ENCODE measurements around the gene SMPD2. TPM values are rescaled to one million over a fixed set of nuclear protein-coding genes. Genes with fewer than 3 reads are reported as not detected.

The SMPD2 gene
- total RNA-seq, 4 donors from 2014 or later: 21.8 to 34.5 (median 28.1) TPM

DNA sequence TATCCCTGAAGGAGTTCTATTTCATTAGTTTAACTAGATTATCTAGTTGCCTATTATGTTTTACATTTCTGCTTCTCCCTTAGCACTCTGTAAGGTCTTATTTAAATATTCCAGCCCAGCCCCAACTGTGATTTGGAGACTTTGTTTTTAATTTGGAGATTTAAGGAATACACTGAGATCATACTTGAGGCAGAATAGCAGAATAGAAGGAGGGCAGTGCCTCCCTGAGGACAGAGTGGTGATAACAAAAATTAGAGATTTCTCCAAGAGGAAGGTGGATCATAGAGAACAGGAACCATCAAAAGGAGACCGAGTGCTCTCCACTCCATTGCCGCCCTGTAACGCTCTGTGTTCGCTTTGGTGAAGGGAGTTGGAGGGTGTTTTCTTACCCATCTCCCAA is 43.5 kb upstream of the SMPD2 start:
- H3K4me1 ChIP-seq: peaks cover under 1% of the 10 kb centered on the region
- H3K9me3 ChIP-seq: no peaks in the 10 kb centered on the region
- TF ChIP-seq POLR2AphosphoS5 (IDR thresholded peaks at IDR 0.05) (no peak), EP300 (IDR thresholded peaks at IDR 0.05) (no peak), POLR2A (IDR thresholded peaks at IDR 0.05) (no peak)
- TF ChIP-seq, protein P1, sequence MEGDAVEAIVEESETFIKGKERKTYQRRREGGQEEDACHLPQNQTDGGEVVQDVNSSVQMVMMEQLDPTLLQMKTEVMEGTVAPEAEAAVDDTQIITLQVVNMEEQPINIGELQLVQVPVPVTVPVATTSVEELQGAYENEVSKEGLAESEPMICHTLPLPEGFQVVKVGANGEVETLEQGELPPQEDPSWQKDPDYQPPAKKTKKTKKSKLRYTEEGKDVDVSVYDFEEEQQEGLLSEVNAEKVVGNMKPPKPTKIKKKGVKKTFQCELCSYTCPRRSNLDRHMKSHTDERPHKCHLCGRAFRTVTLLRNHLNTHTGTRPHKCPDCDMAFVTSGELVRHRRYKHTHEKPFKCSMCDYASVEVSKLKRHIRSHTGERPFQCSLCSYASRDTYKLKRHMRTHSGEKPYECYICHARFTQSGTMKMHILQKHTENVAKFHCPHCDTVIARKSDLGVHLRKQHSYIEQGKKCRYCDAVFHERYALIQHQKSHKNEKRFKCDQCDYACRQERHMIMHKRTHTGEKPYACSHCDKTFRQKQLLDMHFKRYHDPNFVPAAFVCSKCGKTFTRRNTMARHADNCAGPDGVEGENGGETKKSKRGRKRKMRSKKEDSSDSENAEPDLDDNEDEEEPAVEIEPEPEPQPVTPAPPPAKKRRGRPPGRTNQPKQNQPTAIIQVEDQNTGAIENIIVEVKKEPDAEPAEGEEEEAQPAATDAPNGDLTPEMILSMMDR (IDR thresholded peaks at IDR 0.05): peak; percentile 12 to 15
- H3K36me3 ChIP-seq: no peaks in the 10 kb centered on the region
- no peaks in the 10 kb centered on the region for H3K27me3 ChIP-seq
- 83% methylated on average over 4 of the region's 4 CpGs for WGBS
- no peak overlapping the region for H3K4me3 ChIP-seq
- no peak overlapping the region for H3K27ac ChIP-seq
- no peak for DNase-seq (ENCODE audit: low spot score in 2 of 2)

DNA sequence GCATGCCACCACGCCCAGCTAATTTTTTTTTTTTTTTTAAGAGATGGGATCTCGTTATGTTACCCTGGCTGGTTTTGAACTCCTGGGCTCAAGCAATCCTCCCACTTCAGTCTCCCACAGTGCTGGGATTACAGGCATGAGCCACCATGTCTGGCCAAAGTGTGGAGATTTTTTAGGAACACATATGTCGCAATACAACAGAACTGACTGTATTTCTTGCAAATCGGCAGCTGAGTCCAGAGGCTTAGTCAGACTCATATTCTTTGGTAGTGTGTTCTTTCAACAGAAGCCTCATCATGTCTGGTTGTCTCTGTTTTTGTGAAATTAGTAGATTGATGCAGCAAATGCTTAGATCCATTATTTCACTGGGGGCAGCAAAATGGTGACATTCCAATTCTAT is 34.3 kb upstream of the SMPD2 start:
- DNase-seq (ENCODE audit: low spot score in 2 of 2): no peak
- Histone ChIP-seq H3K36me3 (no peaks in the 10 kb centered on the region), H3K4me3 (no peak overlapping the region), H3K27ac (no peak overlapping the region), H3K27me3 (no peaks in the 10 kb centered on the region), H3K9me3 (no peaks in the 10 kb centered on the region), H3K4me1 (peaks cover 5% of the 10 kb centered on the region)
- no peak for TF ChIP-seq POLR2AphosphoS5 (IDR thresholded peaks at IDR 0.05)
- no peak for TF ChIP-seq EP300 (IDR thresholded peaks at IDR 0.05)
- TF ChIP-seq POLR2A (IDR thresholded peaks at IDR 0.05): no peak
- TF ChIP-seq, protein P1 (IDR thresholded peaks at IDR 0.05): no peak
- WGBS: 73% methylated on average over 4 of the region's 4 CpGs

DNA sequence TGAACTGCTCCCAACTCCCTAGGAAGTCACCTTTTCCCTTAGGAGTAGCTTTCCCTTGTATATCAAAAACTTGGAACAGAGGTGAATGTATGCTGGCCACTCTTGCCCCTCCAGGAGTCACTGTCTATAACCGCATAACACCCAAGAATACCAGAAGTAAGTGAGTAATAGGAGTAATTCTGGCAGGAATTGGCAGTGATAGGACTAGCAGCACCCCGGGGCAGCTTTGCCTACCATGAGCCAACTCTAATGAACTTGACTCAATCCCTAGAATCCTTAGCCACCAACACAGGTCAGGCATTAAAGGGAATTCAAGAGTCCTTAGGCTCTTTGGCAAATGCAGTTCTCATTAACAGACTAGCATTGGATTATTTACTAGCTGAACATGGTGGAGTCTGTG is 29.5 kb upstream of the SMPD2 start:
- DNase-seq (ENCODE audit: low spot score in 2 of 2): no peak
- Histone ChIP-seq H3K4me1 (no peaks in the 10 kb centered on the region), H3K4me3 (no peak overlapping the region), H3K36me3 (no peaks in the 10 kb centered on the region), H3K9me3 (no peaks in the 10 kb centered on the region), H3K27me3 (no peaks in the 10 kb centered on the region), H3K27ac (no peak overlapping the region)
- WGBS: 55% methylated on average over 2 of the region's 2 CpGs
- TF ChIP-seq POLR2AphosphoS5 (IDR thresholded peaks at IDR 0.05) (no peak), POLR2A (IDR thresholded peaks at IDR 0.05) (no peak)
- TF ChIP-seq, protein P1 (IDR thresholded peaks at IDR 0.05): no peak

DNA sequence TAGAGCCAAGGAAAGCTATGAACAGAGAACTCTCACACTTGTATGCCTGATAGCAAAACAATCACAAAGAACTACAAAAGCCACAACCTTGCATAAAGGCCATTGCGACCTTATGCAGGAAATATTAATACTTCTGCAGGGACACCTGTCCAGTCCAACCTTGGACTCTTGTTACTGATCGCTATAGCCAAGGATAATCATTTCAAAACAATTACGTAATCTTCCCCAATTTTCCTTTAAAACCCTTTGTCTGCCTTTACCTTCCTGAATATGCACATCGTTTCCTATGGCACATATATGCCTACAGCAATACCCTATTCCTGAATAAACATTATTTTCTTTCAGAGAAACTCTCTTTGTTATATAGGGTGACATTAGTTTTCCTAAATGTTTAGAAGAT is 22.9 kb upstream of the SMPD2 start:
- Histone ChIP-seq H3K27me3 (no peaks in the 10 kb centered on the region), H3K9me3 (no peaks in the 10 kb centered on the region), H3K4me3 (no peak overlapping the region), H3K36me3 (no peaks in the 10 kb centered on the region), H3K4me1 (no peaks in the 10 kb centered on the region), H3K27ac (no peak overlapping the region)
- TF ChIP-seq EP300 (IDR thresholded peaks at IDR 0.05) (no peak), POLR2AphosphoS5 (IDR thresholded peaks at IDR 0.05) (no peak), POLR2A (IDR thresholded peaks at IDR 0.05) (no peak)
- no peak for DNase-seq (ENCODE audit: low spot score in 2 of 2)
- 94% methylated on average over 4 of the region's 4 CpGs for WGBS

DNA sequence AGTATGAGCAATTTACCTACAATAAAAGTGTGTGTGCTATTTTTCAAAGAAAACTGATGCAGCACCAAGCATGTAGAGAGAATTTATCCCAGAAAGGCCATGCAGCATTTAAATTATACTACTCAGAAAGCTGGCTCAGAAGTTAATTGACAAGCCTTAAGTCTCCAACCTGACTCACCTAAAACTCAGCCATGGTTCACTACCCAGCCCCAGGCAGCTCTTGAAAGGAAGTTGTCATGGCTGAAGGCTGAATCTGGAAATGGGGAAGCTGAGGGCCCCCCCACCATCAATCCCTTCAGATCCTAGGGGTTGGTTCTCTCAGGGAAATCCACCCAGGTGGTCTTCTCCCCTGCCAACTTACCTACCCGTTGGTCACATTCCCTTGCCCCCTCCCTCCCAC is 19.8 kb upstream of the SMPD2 start:
- Histone ChIP-seq H3K4me3 (no peak overlapping the region), H3K4me1 (peaks cover 7% of the 10 kb centered on the region), H3K9me3 (no peaks in the 10 kb centered on the region), H3K27ac (no peak overlapping the region), H3K36me3 (no peaks in the 10 kb centered on the region), H3K27me3 (no peaks in the 10 kb centered on the region)
- 45% methylated on average over 1 of the region's 1 CpG for WGBS
- TF ChIP-seq EP300 (IDR thresholded peaks at IDR 0.05): no peak
- TF ChIP-seq, protein P1 (IDR thresholded peaks at IDR 0.05): no peak
- no peak for TF ChIP-seq POLR2A (IDR thresholded peaks at IDR 0.05)
- TF ChIP-seq POLR2AphosphoS5 (IDR thresholded peaks at IDR 0.05): no peak
- no peak for DNase-seq (ENCODE audit: low spot score in 2 of 2)

DNA sequence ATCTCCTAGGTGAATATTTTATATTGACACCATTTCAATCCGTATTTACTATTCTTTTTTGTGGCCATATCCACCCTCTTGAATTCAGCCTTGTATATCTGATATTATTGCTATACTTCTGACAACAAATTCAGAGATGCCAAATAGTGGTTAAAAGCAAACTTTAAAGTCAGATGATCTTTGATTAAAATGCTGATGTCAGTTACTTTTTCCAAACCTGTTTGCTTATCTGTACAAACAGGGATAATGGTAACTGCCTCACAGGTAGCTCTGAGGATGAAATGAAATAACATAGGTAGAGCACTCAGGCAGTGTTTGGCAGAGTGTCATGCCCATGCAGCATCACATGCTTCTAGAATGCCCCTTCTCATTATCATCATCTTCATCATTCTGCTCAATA is 19.3 kb upstream of the SMPD2 start:
- no peak for DNase-seq (ENCODE audit: low spot score in 2 of 2)
- peaks cover 7% of the 10 kb centered on the region for H3K4me1 ChIP-seq
- no peaks in the 10 kb centered on the region for H3K27me3 ChIP-seq
- H3K36me3 ChIP-seq: no peaks in the 10 kb centered on the region
- no peak overlapping the region for H3K27ac ChIP-seq
- H3K9me3 ChIP-seq: no peaks in the 10 kb centered on the region
- 71% methylated on average over 1 of the region's 1 CpG for WGBS
- no peak overlapping the region for H3K4me3 ChIP-seq
- TF ChIP-seq POLR2AphosphoS5 (IDR thresholded peaks at IDR 0.05): no peak
- no peak for TF ChIP-seq POLR2A (IDR thresholded peaks at IDR 0.05)
